Thoracic aorta (tissue), 2 donors: ENCODE data around the gene RGP1. TPM values are rescaled to one million over a fixed set of nuclear protein-coding genes. Genes with fewer than 3 reads are reported as not detected.

Source experiments
- ATAC-seq: fragments of 150-250 bp; one replicate; pipeline ENCODE4 v1.8.0; 2017; ENCODE audit warnings: low read depth; ENCODE audit not compliant: insufficient number of reproducible peaks, low FRiP score
- DNase-seq: peaks from one replicate; pipeline ENCODE4 v3.0.0-alpha.2; 2020; ENCODE audit warnings: low spot score
- H3K27ac ChIP-seq, 2 donors: fragments of 200-600 bp; sonication (generic); 1 replicate in 1 of 2; 2 replicates in 1 of 2; pipeline ENCODE4 v1.5.1; 2016; ENCODE audit warnings: mild to moderate bottlenecking in 2 of 2, moderate library complexity in 2 of 2
- H3K27me3 ChIP-seq: fragments of 200-600 bp; sonication (generic); replicated peaks from 2 replicates; pipeline ENCODE4 v1.6.0; 2016; ENCODE audit warnings: mild to moderate bottlenecking; ENCODE audit not compliant: insufficient read depth
- H3K36me3 ChIP-seq: fragments of 200-600 bp; sonication (generic); one replicate; pipeline ENCODE4 v1.5.1; 2016
- H3K4me1 ChIP-seq, 2 donors: fragments of 200-600 bp; sonication (generic); 1 replicate in 1 of 2; 2 replicates in 1 of 2; pipeline versions ENCODE4 v1.5.1 to v1.6.0; 2016; ENCODE audit warnings: low read depth in 2 of 2, mild to moderate bottlenecking in 1 of 2; ENCODE audit not compliant: control insufficient read depth in 1 of 2
- H3K4me3 ChIP-seq: fragments of 200-600 bp; sonication (generic); 2 replicates; pipeline ENCODE4 v1.5.1; 2016; ENCODE audit warnings: mild to moderate bottlenecking
- H3K9me3 ChIP-seq: fragments of 200-600 bp; sonication (generic); 2 replicates; pipeline ENCODE4 v1.5.1; 2016
- CTCF ChIP-seq: fragments of 200-600 bp; sonication (generic); IDR thresholded peaks from one replicate; pipeline ENCODE4 v1.5.1; 2019; ENCODE audit warnings: antibody characterized with exemption
- total RNA-seq, 2 donors: library from RNA; depleted of rRNA; stranded (reverse); fragments of >200 nt; gene quantifications; one replicate each; pipeline versions ENCODE4 v1.1.0 to v1.2.3, GENCODE V29; 2016

Gene RGP1
- total RNA-seq, 2 donors from 2014 or later: 23.0 to 24.5 TPM

- H3K27me3 ChIP-seq: no peaks in the 10 kb centered on the region
- no peaks in the 10 kb centered on the region for H3K9me3 ChIP-seq
- no peak for ATAC-seq
- H3K36me3 ChIP-seq: peaks cover 12% of the 10 kb centered on the region
- H3K4me3 ChIP-seq: no peak overlapping the region
- H3K4me1 ChIP-seq: peaks cover 4 to 11% of the 10 kb centered on the region in 2 donors
- TF ChIP-seq CTCF: no peak
- H3K27ac ChIP-seq: no peak overlapping the region
- no peak for DNase-seq
Observed at GRCh38 chr9:35800530-35800929, 51.4 kb downstream of the RGP1 start.

- no peak overlapping the region for H3K4me3 ChIP-seq
- DNase-seq (no peak), ATAC-seq (no peak)
- TF ChIP-seq CTCF: no peak
- peaks cover 4 to 8% of the 10 kb centered on the region in 2 donors for H3K4me1 ChIP-seq
- no peaks in the 10 kb centered on the region for H3K27me3 ChIP-seq
- H3K9me3 ChIP-seq: no peaks in the 10 kb centered on the region
- peaks cover 22% of the 10 kb centered on the region for H3K36me3 ChIP-seq
- H3K27ac ChIP-seq: no peak overlapping the region
Observed at GRCh38 chr9:35801328-35802128, 52.4 kb downstream of the RGP1 start.

- no peak for TF ChIP-seq CTCF
- DNase-seq (no peak), ATAC-seq (no peak)
- Histone ChIP-seq H3K9me3 (no peaks in the 10 kb centered on the region), H3K27ac (no peak overlapping the region), H3K27me3 (no peaks in the 10 kb centered on the region), H3K4me1 (peaks cover 2 to 5% of the 10 kb centered on the region in 2 donors), H3K36me3 (peaks cover 43% of the 10 kb centered on the region), H3K4me3 (no peak overlapping the region)
Observed at GRCh38 chr9:35806101-35806500, 57.0 kb downstream of the RGP1 start.

Other genes with a start within 250 kb of the RGP1 start
- gene TESK1, start 144.0 kb upstream of the RGP1 start, total RNA-seq: 10 to 100 TPM; 64.5 to 69.9 TPM
- 1 to 10 TPM; 2.2 to 9.9 TPM for gene CD72, start 130.9 kb upstream of the RGP1 start, total RNA-seq
- under 1 TPM in 1 of 2 donors, not detected in 1; 0.68 TPM for gene SIT1, start 98.4 kb upstream of the RGP1 start, total RNA-seq
- 1,000 to 10,000 TPM; 1,550 to 5,543 TPM for gene RMRP, start 91.3 kb upstream of the RGP1 start, total RNA-seq
- gene CCDC107, start 91.0 kb upstream of the RGP1 start, total RNA-seq: 10 to 100 TPM; 75.2 to 92.2 TPM
- 1 to 10 TPM in 1 of 2 donors, under 1 TPM in 1; 0.54 to 1.2 TPM for gene ARHGEF39, start 84.1 kb upstream of the RGP1 start, total RNA-seq
- gene CA9, start 75.4 kb upstream of the RGP1 start, total RNA-seq: 10 to 100 TPM in 1 of 2 donors, not detected in 1; 10.7 TPM
- gene TPM2, start 59.4 kb upstream of the RGP1 start, total RNA-seq: 1,000 to 10,000 TPM; 4,158 to 5,700 TPM
- 1,000 to 10,000 TPM in 1 of 2 donors, 100 to 1,000 TPM in 1; 889 to 1,019 TPM for gene TLN1, start 17.1 kb upstream of the RGP1 start, total RNA-seq
- 10 to 100 TPM; 46.0 to 62.4 TPM for gene CREB3, start 16.6 kb upstream of the RGP1 start, total RNA-seq
- 100 to 1,000 TPM in 1 of 2 donors, 10 to 100 TPM in 1; 75.8 to 115 TPM for gene GBA2, start 59 bp upstream of the RGP1 start, total RNA-seq
- not detected for gene MSMP, start 5.0 kb downstream of the RGP1 start, total RNA-seq
- gene NPR2, start 42.3 kb downstream of the RGP1 start, total RNA-seq: 10 to 100 TPM; 30.8 to 38.2 TPM
- gene SPAG8, start 63.0 kb downstream of the RGP1 start, total RNA-seq: 1 to 10 TPM in 1 of 2 donors, under 1 TPM in 1; 0.21 to 5.7 TPM
- gene HINT2, start 65.8 kb downstream of the RGP1 start, total RNA-seq: 10 to 100 TPM; 18.4 to 45.4 TPM
- gene FAM221B, start 79.4 kb downstream of the RGP1 start, total RNA-seq: not detected
- gene TMEM8B, start 79.9 kb downstream of the RGP1 start, total RNA-seq: 10 to 100 TPM; 14.6 to 24.2 TPM
- gene OR13J1, start 121.1 kb downstream of the RGP1 start, total RNA-seq: not detected
- gene HRCT1, start 156.9 kb downstream of the RGP1 start, total RNA-seq: 10 to 100 TPM; 20.4 to 23.6 TPM
- 1 to 10 TPM; 3.2 to 4.9 TPM for gene SPAAR, start 160.2 kb downstream of the RGP1 start, total RNA-seq
- not detected for gene OR2S2, start 208.9 kb downstream of the RGP1 start, total RNA-seq